GM12878 (cell line): ENCODE measurements around the gene WDR17. TPM values are rescaled to one million over a fixed set of nuclear protein-coding genes. Genes with fewer than 3 reads are reported as not detected.

Experiments used
- ATAC-seq: fragments of 200-7000 bp; cut with Tn5 transposase; 3 replicates; pipeline ENCODE4 v1.9.1; 2020; ENCODE audit warnings: mild to moderate bottlenecking, moderate library complexity
- BruUV-seq: library from RNA; stranded (reverse); fragments of 400-500 nt; replicated peaks from 2 replicates; lab custom pipeline; 2021; lab: Mats Ljungman, UMichigan
- CTCF ChIA-PET: fragments of 300-600 bp; sonication (Branson Sonifier 250); formaldehyde crosslinking; extraction: SDS; loops from one replicate; lab custom pipeline; 2021; ENCODE audit warnings: inconsistent platforms; lab: Yijun Ruan, JAX
- POLR2A ChIA-PET: fragments of 350-600 bp; formaldehyde crosslinking; extraction: SDS; loops from one replicate; lab custom pipeline; 2021; ENCODE audit warnings: inconsistent platforms; lab: Charles Lee
- RAD21 ChIA-PET: fragments of 300-600 bp; sonication (Branson Sonifier 250); formaldehyde crosslinking; loops from one replicate; lab custom pipeline; 2023; ENCODE audit warnings: antibody characterized with exemption; ENCODE audit not compliant: unreplicated experiment; lab: Charles Lee
- SMC1A ChIA-PET: fragments of 300-600 bp; sonication (Branson Sonifier 250); formaldehyde crosslinking; loops from one replicate; lab custom pipeline; 2023; ENCODE audit not compliant: unreplicated experiment, uncharacterized antibody; lab: Charles Lee
- DNase-seq: peaks from one replicate; pipeline ENCODE4 v3.0.0-alpha.2; 2011; ENCODE audit warnings: low read depth, low spot score
- FAIRE-seq: peaks from 3 replicates; lab custom pipeline; 2011; peaks lifted over from hg19 to GRCh38; lab: Jason Lieb, UNC
- H2AFZ ChIP-seq: 2 replicates; pipeline ENCODE4 v1.6.0; 2011; ENCODE audit warnings: low read depth, low read length, control low read depth; ENCODE audit not compliant: control insufficient read depth
- H3K27ac ChIP-seq: 2 replicates; pipeline ENCODE4 v1.5.1; 2011; ENCODE audit warnings: control low read depth; ENCODE audit not compliant: control insufficient read depth, insufficient read depth
- H3K27me3 ChIP-seq, 2 experiments: replicated peaks in 1 of 2; 2 replicates each; pipeline versions ENCODE4 v1.6.0 to v1.6.1; 2011; ENCODE audit warnings: low read length in 1 of 2; ENCODE audit not compliant: control insufficient read depth in 2 of 2, insufficient read depth in 2 of 2
- H3K36me3 ChIP-seq, 2 experiments: 2 replicates each; pipeline ENCODE4 v1.5.1; 2011; ENCODE audit warnings: low read length in 1 of 2; ENCODE audit not compliant: control insufficient read depth in 2 of 2, insufficient read depth in 2 of 2
- H3K4me1 ChIP-seq: 2 replicates; pipeline ENCODE4 v1.6.1; 2011; ENCODE audit warnings: mild to moderate bottlenecking, low read length, moderate library complexity, mixed read lengths; ENCODE audit not compliant: control insufficient read depth, insufficient read depth
- H3K4me2 ChIP-seq: 2 replicates; pipeline ENCODE4 v1.6.0; 2011; ENCODE audit warnings: control low read depth; ENCODE audit not compliant: control insufficient read depth, insufficient read depth
- H3K4me3 ChIP-seq: fragments of 200-600 bp; sonication (generic); 2 replicates; pipeline ENCODE4 v1.5.1; 2016
- H3K79me2 ChIP-seq: 2 replicates; pipeline ENCODE4 v1.6.0; 2011; ENCODE audit warnings: low read length; ENCODE audit not compliant: control insufficient read depth, insufficient read depth
- H3K9ac ChIP-seq: 2 replicates; pipeline ENCODE4 v1.8.0; 2011; ENCODE audit warnings: low read length, control low read depth, mixed read lengths; ENCODE audit not compliant: control insufficient read depth, insufficient read depth
- H3K9me3 ChIP-seq: replicated peaks from 3 replicates; pipeline ENCODE4 v1.5.1; 2011; ENCODE audit warnings: mild to moderate bottlenecking, low read length; ENCODE audit not compliant: control insufficient read depth, insufficient read depth
- H4K20me1 ChIP-seq: 2 replicates; pipeline ENCODE4 v1.6.0; 2011; ENCODE audit not compliant: control insufficient read depth, insufficient read depth
- RUNX3 ChIP-seq: IDR thresholded peaks from 2 replicates; pipeline ENCODE4 v1.6.1; 2012; ENCODE audit warnings: low read length, inconsistent platforms
- ZNF24 ChIP-seq: fragments of 450-650 bp; IDR thresholded peaks from 2 replicates; pipeline ENCODE4 v1.6.1; 2017; ENCODE audit warnings: antibody characterized with exemption, mild to moderate bottlenecking
- WGBS: methylation state at CpG from one replicate; pipeline ENCODE4 v1.1.6; 2016; ENCODE audit warnings: low lambda C conversion rate; ENCODE audit not compliant: insufficient replicate concordance, insufficient coverage; ENCODE audit errors: missing lambda C conversion rate; 5-methylcytosine and 5-hydroxymethylcytosine counted together
- in situ Hi-C: fragments of 300-500 bp; cut with MboI; formaldehyde crosslinking; loops from 9 replicates; pipeline ENCODE4 v1.14.3; 2018; ENCODE audit warnings: mixed read lengths
- intact Hi-C: fragments of 100-400 bp; cut with micrococcal nuclease; formaldehyde crosslinking; loops from one replicate; pipeline ENCODE4 v1.14.2; 2022; ENCODE audit not compliant: unreplicated experiment
- polyA plus RNA-seq, 11 experiments: library from polyadenylated mRNA; depleted of rRNA in 4 of 11; unstranded in 6 of 11; stranded (reverse) in 5 of 11; fragments of >200 nt; fragmentation: Nextera tagmentation in 4 of 11; fragmentation: Illumina TruSeq in 1 of 11; extraction: Ambion mirVana in 4 of 11; extraction: Trizol in 1 of 11; gene quantifications; 1 replicate in 1 of 11; 2 replicates in 10 of 11; pipeline versions ENCODE4 v1.2.1 to v1.2.3, GENCODE V29; 2011 to 2016; ENCODE audit warnings: inconsistent platforms in 2 of 11, missing spikeins in 2 of 11, low read depth in 1 of 11
- total RNA-seq, 4 experiments: library from RNA; depleted of rRNA in 3 of 4; stranded (reverse); fragments of >200 nt in 3 of 4; fragmentation: Illumina TruSeq in 1 of 4; extraction: Trizol in 1 of 4; gene quantifications; 2 replicates each; pipeline versions ENCODE4 v1.2.1 to v1.2.3, GENCODE V29; 2013 to 2021
- TF ChIP-seq, protein P1 (sequence below): fragments of 450-650 bp; IDR thresholded peaks from 2 replicates; pipeline ENCODE4 v1.6.1; 2017; ENCODE audit warnings: mild to moderate bottlenecking
- TF ChIP-seq, protein P2 (sequence below), 3 experiments: IDR thresholded peaks in 2 of 3; conservative IDR thresholded peaks in 1 of 3; 2 replicates each; pipeline ENCODE4 v1.5.1; 2011; ENCODE audit warnings: low read depth in 3 of 3, low read length in 3 of 3, mild to moderate bottlenecking in 3 of 3, control low read depth in 2 of 3, moderate library complexity in 2 of 3, inconsistent platforms in 1 of 3, mixed read lengths in 1 of 3; ENCODE audit not compliant: control insufficient read depth in 2 of 3, insufficient read depth in 1 of 3; ENCODE audit errors: extremely low read depth in 1 of 3

The WDR17 gene
- total and polyA plus RNA-seq, 10 of the 15 experiments (the other 5 are each of a cell fraction or from before 2014, with no cell fraction given): 0.43 to 3.8 (median 2.8) TPM

DNA sequence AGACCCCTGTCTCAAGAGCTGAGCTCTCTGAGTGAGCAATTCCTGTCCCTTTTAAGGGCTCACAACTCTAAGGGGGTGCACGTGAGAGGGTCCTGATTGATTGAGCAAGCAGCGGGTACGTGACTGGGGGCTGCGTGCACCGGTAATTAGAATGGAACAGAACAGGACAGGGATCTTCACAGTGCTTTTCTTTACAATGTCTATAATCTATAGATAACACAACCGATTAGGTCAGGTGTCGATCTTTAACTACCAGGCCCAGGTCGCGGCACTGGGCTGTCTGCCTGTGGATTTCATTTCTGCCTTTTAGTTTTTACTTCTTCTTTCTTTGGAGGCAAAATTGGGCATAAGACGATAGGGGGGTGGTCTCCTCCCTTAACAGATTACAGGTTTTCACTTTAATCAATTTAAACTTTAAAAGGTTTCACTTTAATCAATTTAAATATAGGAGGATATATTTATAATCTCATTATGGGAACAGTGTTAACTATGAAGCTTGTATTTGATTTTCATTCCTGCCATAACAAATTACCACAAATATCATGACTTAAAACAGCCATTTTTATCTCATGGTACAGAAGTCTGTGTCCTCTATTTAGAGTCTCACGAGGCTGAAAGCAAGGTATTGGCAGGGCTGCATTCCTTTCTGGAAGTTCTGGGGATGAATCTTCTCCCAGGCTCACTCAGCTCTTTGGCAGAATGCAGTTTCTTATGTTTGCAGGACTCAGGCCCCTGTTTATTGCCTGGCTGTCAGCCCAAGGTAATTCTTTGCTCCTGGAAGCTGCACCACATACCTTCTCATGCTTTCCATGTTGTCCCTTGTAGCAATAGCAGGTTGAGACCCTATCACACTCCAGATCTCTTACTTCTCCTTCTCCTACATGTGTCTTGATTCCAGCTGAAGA lies 124.5 kb downstream of the WDR17 start (continued):
- TF ChIP-seq, protein P1, sequence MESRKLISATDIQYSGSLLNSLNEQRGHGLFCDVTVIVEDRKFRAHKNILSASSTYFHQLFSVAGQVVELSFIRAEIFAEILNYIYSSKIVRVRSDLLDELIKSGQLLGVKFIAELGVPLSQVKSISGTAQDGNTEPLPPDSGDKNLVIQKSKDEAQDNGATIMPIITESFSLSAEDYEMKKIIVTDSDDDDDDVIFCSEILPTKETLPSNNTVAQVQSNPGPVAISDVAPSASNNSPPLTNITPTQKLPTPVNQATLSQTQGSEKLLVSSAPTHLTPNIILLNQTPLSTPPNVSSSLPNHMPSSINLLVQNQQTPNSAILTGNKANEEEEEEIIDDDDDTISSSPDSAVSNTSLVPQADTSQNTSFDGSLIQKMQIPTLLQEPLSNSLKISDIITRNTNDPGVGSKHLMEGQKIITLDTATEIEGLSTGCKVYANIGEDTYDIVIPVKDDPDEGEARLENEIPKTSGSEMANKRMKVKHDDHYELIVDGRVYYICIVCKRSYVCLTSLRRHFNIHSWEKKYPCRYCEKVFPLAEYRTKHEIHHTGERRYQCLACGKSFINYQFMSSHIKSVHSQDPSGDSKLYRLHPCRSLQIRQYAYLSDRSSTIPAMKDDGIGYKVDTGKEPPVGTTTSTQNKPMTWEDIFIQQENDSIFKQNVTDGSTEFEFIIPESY: no peak
- TF ChIP-seq ZNF24: no peak
- TF ChIP-seq, all 136 proteins: peak for 0

DNA sequence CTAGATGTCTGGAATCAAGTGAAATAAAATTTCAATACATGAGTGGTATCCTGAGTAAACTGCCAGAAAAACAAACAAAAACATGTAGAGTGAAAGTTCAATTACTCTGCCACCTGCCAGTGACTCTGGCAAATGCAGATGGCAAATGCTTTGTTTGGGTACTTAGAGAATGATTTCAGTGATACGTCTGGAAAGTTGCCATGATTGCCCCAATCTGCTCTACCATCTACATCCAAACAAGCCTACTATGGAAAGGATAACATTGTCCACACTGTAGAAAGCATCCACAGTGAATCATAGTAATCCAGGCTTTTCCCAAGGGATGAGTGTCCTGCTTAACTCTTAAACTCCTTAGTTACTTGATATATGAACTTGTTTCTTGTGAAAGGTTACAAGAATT lies 126.3 kb downstream of the WDR17 start:
- WGBS: 10% methylated on average over 1 of the region's 1 CpG
- in situ Hi-C loops (no loop called here), intact Hi-C loops (no loop called here)
- Histone ChIP-seq H3K79me2 (no peaks in the 10 kb centered on the region), H3K4me3 (no peak overlapping the region), H3K9ac (no peak overlapping the region), H3K4me1 (peaks cover 12% of the 10 kb centered on the region), H3K27ac (no peak overlapping the region), H2AFZ (no peak overlapping the region), H3K36me3 (no peaks in the 10 kb centered on the region), H3K4me2 (no peak overlapping the region), H3K27me3 (peaks cover 0 to 1% of the 10 kb centered on the region in 2 experiments; a peak in 2 of 4 replicates), H4K20me1 (no peaks in the 10 kb centered on the region), H3K9me3 (no peaks in the 10 kb centered on the region)
- TF ChIP-seq, protein P2, sequence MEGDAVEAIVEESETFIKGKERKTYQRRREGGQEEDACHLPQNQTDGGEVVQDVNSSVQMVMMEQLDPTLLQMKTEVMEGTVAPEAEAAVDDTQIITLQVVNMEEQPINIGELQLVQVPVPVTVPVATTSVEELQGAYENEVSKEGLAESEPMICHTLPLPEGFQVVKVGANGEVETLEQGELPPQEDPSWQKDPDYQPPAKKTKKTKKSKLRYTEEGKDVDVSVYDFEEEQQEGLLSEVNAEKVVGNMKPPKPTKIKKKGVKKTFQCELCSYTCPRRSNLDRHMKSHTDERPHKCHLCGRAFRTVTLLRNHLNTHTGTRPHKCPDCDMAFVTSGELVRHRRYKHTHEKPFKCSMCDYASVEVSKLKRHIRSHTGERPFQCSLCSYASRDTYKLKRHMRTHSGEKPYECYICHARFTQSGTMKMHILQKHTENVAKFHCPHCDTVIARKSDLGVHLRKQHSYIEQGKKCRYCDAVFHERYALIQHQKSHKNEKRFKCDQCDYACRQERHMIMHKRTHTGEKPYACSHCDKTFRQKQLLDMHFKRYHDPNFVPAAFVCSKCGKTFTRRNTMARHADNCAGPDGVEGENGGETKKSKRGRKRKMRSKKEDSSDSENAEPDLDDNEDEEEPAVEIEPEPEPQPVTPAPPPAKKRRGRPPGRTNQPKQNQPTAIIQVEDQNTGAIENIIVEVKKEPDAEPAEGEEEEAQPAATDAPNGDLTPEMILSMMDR (IDR thresholded peaks at IDR 0.05 in 2 of 3, conservative IDR thresholded peaks at IDR 0.05 in 1 of 3; ENCODE audit: control insufficient read depth in 2 of 3, extremely low read depth in 1 of 3, insufficient read depth in 1 of 3, low read depth in 3 of 3, low read length in 3 of 3): 0 out of 6 replicates have a peak, but pooled peaks of 1 of the 3 experiments have one; percentile 5
- TF ChIP-seq RUNX3: no peak
- CTCF ChIA-PET: no interaction called here
- ATAC-seq (no peak), DNase-seq (no peak), FAIRE-seq (no peak)
- SMC1A ChIA-PET: no interaction called here
- RAD21 ChIA-PET: no interaction called here
- POLR2A ChIA-PET: no interaction called here
- BruUV-seq: no TSS peak
